Caco-2 (cell line): Measurements from ENCODE around the gene EDN1. TPM values are rescaled to one million over a fixed set of nuclear protein-coding genes. Genes with fewer than 3 reads are reported as not detected.
A peak's percentile ranks its signal among the peaks of the same experiment; 100 is the strongest.

ENCODE experiments used
- BruUV-seq: library from RNA; stranded (reverse); fragments of 400-500 nt; replicated peaks from 2 replicates; lab custom pipeline; 2021; lab: Mats Ljungman, UMichigan
- CTCF ChIA-PET: fragments of 300-600 bp; sonication (Branson Sonifier 250); formaldehyde crosslinking; loops from one replicate; lab custom pipeline; 2022; ENCODE audit warnings: antibody characterized with exemption; lab: Charles Lee
- POLR2A ChIA-PET: fragments of 300-600 bp; sonication (Branson Sonifier 250); formaldehyde crosslinking; loops from one replicate; lab custom pipeline; 2022; ENCODE audit warnings: antibody characterized with exemption; lab: Charles Lee
- DNase-seq, 2 experiments: peaks; one replicate each; pipeline versions ENCODE4 v3.0.0 to v3.0.0-alpha.2; 2020 to 2022
- H3K27me3 ChIP-seq: replicated peaks from 2 replicates; pipeline ENCODE4 v1.6.0; 2011; ENCODE audit warnings: low read length; ENCODE audit not compliant: control insufficient read depth, insufficient read depth
- H3K36me3 ChIP-seq: 2 replicates; pipeline ENCODE4 v1.5.1; 2011; ENCODE audit warnings: low read length; ENCODE audit not compliant: control insufficient read depth, insufficient read depth
- H3K4me1 ChIP-seq: fragments of 250-450 bp; sonication (Bioruptor Pico); 2 replicates; pipeline ENCODE4 v1.5.1; 2020; ENCODE audit warnings: mild to moderate bottlenecking
- H3K4me3 ChIP-seq: 2 replicates; pipeline ENCODE4 v1.5.1; 2011; ENCODE audit warnings: low read depth, mild to moderate bottlenecking, control low read depth, low read length
- H3K9me3 ChIP-seq: fragments of 250-450 bp; sonication (Bioruptor Pico); 2 replicates; pipeline ENCODE4 v1.5.1; 2020; ENCODE audit warnings: mild to moderate bottlenecking, moderate library complexity
- H3K27ac Mint-ChIP-seq: one replicate; pipeline ENCODE4 v1.8.0; 2022; ENCODE audit warnings: mixed read lengths; ENCODE audit not compliant: unreplicated experiment
- H3K27me3 Mint-ChIP-seq: one replicate; pipeline ENCODE4 v1.8.0; 2022; ENCODE audit warnings: mixed read lengths; ENCODE audit not compliant: insufficient read depth, unreplicated experiment
- H3K36me3 Mint-ChIP-seq: one replicate; pipeline ENCODE4 v1.8.0; 2022; ENCODE audit warnings: mild to moderate bottlenecking, mixed read lengths; ENCODE audit not compliant: insufficient read depth, unreplicated experiment
- H3K4me1 Mint-ChIP-seq: one replicate; pipeline ENCODE4 v1.8.0; 2022; ENCODE audit warnings: low read depth, mixed read lengths; ENCODE audit not compliant: unreplicated experiment
- H3K4me3 Mint-ChIP-seq: one replicate; pipeline ENCODE4 v1.8.0; 2022; ENCODE audit warnings: mild to moderate bottlenecking, moderate library complexity, mixed read lengths; ENCODE audit not compliant: unreplicated experiment
- H3K9me3 Mint-ChIP-seq: one replicate; pipeline ENCODE4 v1.8.0; 2022; ENCODE audit warnings: mixed read lengths; ENCODE audit not compliant: unreplicated experiment
- CTCF ChIP-seq, 2 experiments: fragments of 200-600 bp in 1 of 2; IDR thresholded peaks; 1 replicate in 1 of 2; 2 replicates in 1 of 2; pipeline versions ENCODE4 v1.5.1 to v1.8.0; 2011 to 2022; ENCODE audit warnings: antibody characterized with exemption in 1 of 2, control low read depth in 1 of 2, inconsistent platforms in 1 of 2, low read depth in 1 of 2, low read length in 1 of 2, mild to moderate bottlenecking in 1 of 2, moderate library complexity in 1 of 2; ENCODE audit not compliant: insufficient read depth in 1 of 2, severe bottlenecking in 1 of 2, unreplicated experiment in 1 of 2
- intact Hi-C: fragments of 100-400 bp; cut with micrococcal nuclease; formaldehyde crosslinking; loops from one replicate; pipeline ENCODE4 v1.10.0; 2022; ENCODE audit not compliant: unreplicated experiment
- total RNA-seq: library from RNA; stranded (reverse); gene quantifications from 2 replicates; pipeline ENCODE4 v1.2.3, GENCODE V29; 2022

The EDN1 gene
- total RNA-seq, 1 experiment from 2014 or later: 14.0 TPM

DNA sequence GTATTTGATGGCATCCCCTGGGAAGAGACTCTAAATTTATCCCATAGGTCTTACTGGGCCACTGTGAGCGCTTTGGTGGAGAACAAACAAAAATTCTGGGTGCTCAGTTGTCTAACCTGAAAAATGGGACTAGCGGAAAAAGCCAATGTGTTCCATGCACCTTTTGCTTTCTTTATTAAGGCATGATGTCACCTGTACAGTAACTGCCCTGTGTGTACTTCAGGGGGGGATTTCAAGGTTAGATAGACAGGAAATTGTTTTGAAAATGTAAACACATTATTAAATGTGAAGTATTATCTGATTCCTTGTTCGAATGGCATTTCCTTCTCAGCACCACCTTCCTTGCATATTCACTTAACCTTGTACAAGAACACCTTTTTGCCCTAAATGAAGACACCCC, 1.2 kb upstream of the EDN1 start:
- peaks cover 18% of the 10 kb centered on the region for H3K4me1 ChIP-seq
- intact Hi-C loops: loop anchor here (1.0 to 5.0 kb wide), 5 partner anchors 42 to 704 kb away; no protein-coding TSS in a partner anchor
- H3K36me3 ChIP-seq: no peaks in the 10 kb centered on the region
- BruUV-seq: no TSS peak
- CTCF ChIA-PET: interaction anchor here (0.6 to 5.7 kb wide), 15 partner anchors 26 to 633 kb away, joined by 3 to 39 read pairs (median 4); no protein-coding TSS in a partner anchor
- peak overlapping the region; percentile 86 for H3K4me3 Mint-ChIP-seq
- H3K36me3 Mint-ChIP-seq: peaks cover 29% of the 10 kb centered on the region
- TF ChIP-seq CTCF (IDR thresholded peaks at IDR 0.05; ENCODE audit: insufficient read depth in 1 of 2, low read depth in 1 of 2, low read length in 1 of 2, severe bottlenecking in 1 of 2, unreplicated experiment in 1 of 2): no peak
- peak overlapping the region; percentile 86 for H3K27ac Mint-ChIP-seq
- POLR2A ChIA-PET: interaction anchor here (0.6 kb wide), 1 partner anchor 11 kb away, joined by 7 read pairs; no protein-coding TSS in a partner anchor
- H3K9me3 Mint-ChIP-seq: no peaks in the 10 kb centered on the region
- no peaks in the 10 kb centered on the region for H3K27me3 Mint-ChIP-seq
- no peak for DNase-seq
- no peak overlapping the region for H3K4me3 ChIP-seq
- H3K4me1 Mint-ChIP-seq: peaks cover 21% of the 10 kb centered on the region
- H3K9me3 ChIP-seq: no peaks in the 10 kb centered on the region
- no peaks in the 10 kb centered on the region for H3K27me3 ChIP-seq

GRCh38 chr6:12289365-12289919, 719 bp upstream of the EDN1 start:
- peaks cover 35% of the 10 kb centered on the region for H3K36me3 Mint-ChIP-seq
- intact Hi-C loops: loop anchor here (1.0 to 5.0 kb wide), 5 partner anchors 42 to 704 kb away; no protein-coding TSS in a partner anchor
- H3K4me3 ChIP-seq: peak overlapping the region; percentile 50
- H3K36me3 ChIP-seq: no peaks in the 10 kb centered on the region
- BruUV-seq: TSS peak; percentile 19
- peak; percentile 77 to 79 for TF ChIP-seq CTCF (IDR thresholded peaks at IDR 0.05; ENCODE audit: insufficient read depth in 1 of 2, low read depth in 1 of 2, low read length in 1 of 2, severe bottlenecking in 1 of 2, unreplicated experiment in 1 of 2)
- H3K27ac Mint-ChIP-seq: peak overlapping the region; percentile 86
- peaks cover 27% of the 10 kb centered on the region for H3K4me1 Mint-ChIP-seq
- peak; percentile 68 to 81 for DNase-seq
- POLR2A ChIA-PET: interaction anchor here (0.6 to 1.5 kb wide), 4 partner anchors 11 to 691 kb away, joined by 3 to 7 read pairs (median 4); no protein-coding TSS in a partner anchor
- H3K9me3 ChIP-seq: no peaks in the 10 kb centered on the region
- peaks cover 24% of the 10 kb centered on the region for H3K4me1 ChIP-seq
- no peaks in the 10 kb centered on the region for H3K27me3 ChIP-seq
- no peaks in the 10 kb centered on the region for H3K9me3 Mint-ChIP-seq
- peak overlapping the region; percentile 86 for H3K4me3 Mint-ChIP-seq
- CTCF ChIA-PET: interaction anchor here (0.6 to 5.7 kb wide), 20 partner anchors 14 to 634 kb away, joined by 3 to 39 read pairs (median 4); no protein-coding TSS in a partner anchor
- H3K27me3 Mint-ChIP-seq: no peaks in the 10 kb centered on the region

- H3K4me3 ChIP-seq: peak overlapping the region; percentile 50
- POLR2A ChIA-PET: interaction anchor here (0.7 to 2.5 kb wide), 5 partner anchors 33 to 319 kb away, joined by 4 to 15 read pairs (median 5); no protein-coding TSS in a partner anchor
- TF ChIP-seq CTCF (IDR thresholded peaks at IDR 0.05; ENCODE audit: insufficient read depth in 1 of 2, low read depth in 1 of 2, low read length in 1 of 2, severe bottlenecking in 1 of 2, unreplicated experiment in 1 of 2): no peak
- peak overlapping the region; percentile 86 for H3K4me3 Mint-ChIP-seq
- H3K36me3 ChIP-seq: no peaks in the 10 kb centered on the region; the same call in 1 of the 2 replicates
- peaks cover 53% of the 10 kb centered on the region for H3K36me3 Mint-ChIP-seq
- H3K27ac Mint-ChIP-seq: peak overlapping the region; percentile 82
- intact Hi-C loops: loop anchor here (5.0 kb wide), 1 partner anchor 151 kb away; no protein-coding TSS in a partner anchor
- no peaks in the 10 kb centered on the region for H3K27me3 Mint-ChIP-seq
- no peaks in the 10 kb centered on the region for H3K9me3 ChIP-seq
- no peak for DNase-seq
- no peaks in the 10 kb centered on the region for H3K9me3 Mint-ChIP-seq
- H3K4me1 ChIP-seq: peaks cover 40% of the 10 kb centered on the region
- H3K27me3 ChIP-seq: no peaks in the 10 kb centered on the region
- peaks cover 39% of the 10 kb centered on the region for H3K4me1 Mint-ChIP-seq
- CTCF ChIA-PET: interaction anchor here (0.6 to 5.7 kb wide), 12 partner anchors 12 to 707 kb away, joined by 3 to 39 read pairs (median 4); no protein-coding TSS in a partner anchor
- BruUV-seq: no TSS peak
Measured at GRCh38 chr6:12291071-12291838, 1.1 kb downstream of the EDN1 start.
